ENCODE results near the gene LGALS12. TPM values are rescaled to one million over a fixed set of nuclear protein-coding genes. Genes with fewer than 3 reads are reported as not detected.
A peak's percentile ranks its signal among the peaks of the same experiment; 100 is the strongest.

LGALS12 gene
- total RNA-seq, 2 donors from 2014 or later = 0.78 to 11.2 TPM

GRCh38 chr11:63506876-63507275 is 992 bp downstream of the LGALS12 start:
- no peak for TF ChIP-seq CTCF (IDR thresholded peaks at IDR 0.05)
- no peak for TF ChIP-seq POLR2A (IDR thresholded peaks at IDR 0.05)
- WGBS, 2 donors = 80 to 88% methylated on average over 1 to 2 of the region's 2 CpGs
- intact Hi-C loops (cut with DNase I) = loop anchor here (10.0 kb wide), 1 partner anchor 128 kb away; no protein-coding TSS in a partner anchor
- Histone ChIP-seq H3K27ac (no peak overlapping the region), H3K27me3 (no peaks in the 10 kb centered on the region), H3K9me3 (no peaks in the 10 kb centered on the region), H3K4me3 (no peak overlapping the region), H3K36me3 (replicated peaks in 1 of 2; ENCODE audit: insufficient read depth in 1 of 2, low read depth in 2 of 2) (no peaks in the 10 kb centered on the region), H3K4me1 (peaks cover 50% of the 10 kb centered on the region)
- DNase-seq (peak in 1 of 4 donors; percentile 28), ATAC-seq (no peak)

DNA sequence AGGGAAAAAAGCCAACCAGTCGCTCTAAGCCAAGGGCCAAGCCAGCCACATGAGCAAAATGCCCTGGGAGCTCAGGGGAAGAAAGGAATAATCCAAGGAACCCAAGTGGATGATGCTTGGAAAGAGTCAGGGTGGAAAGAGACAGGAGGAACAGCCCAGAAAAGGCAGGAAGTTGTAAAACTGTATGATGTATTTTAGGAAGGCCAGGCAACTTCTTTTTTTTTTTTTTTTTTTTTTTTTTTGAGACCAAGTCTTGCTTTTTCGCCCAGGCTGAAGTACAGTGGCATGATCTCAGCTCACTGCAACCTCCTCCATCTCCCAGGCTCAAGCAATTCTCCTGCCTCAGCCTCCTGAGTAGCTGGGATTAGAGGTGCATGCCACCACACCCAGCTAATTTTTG is 1.6 kb downstream of the LGALS12 start:
- H3K27me3 ChIP-seq = no peaks in the 10 kb centered on the region
- H3K27ac ChIP-seq = no peak overlapping the region
- intact Hi-C loops (cut with DNase I) = loop anchor here (10.0 kb wide), 1 partner anchor 127 kb away; no protein-coding TSS in a partner anchor
- peaks cover 45% of the 10 kb centered on the region for H3K4me1 ChIP-seq
- ATAC-seq (no peak), DNase-seq (no peak)
- TF ChIP-seq POLR2A (IDR thresholded peaks at IDR 0.05) (no peak), CTCF (IDR thresholded peaks at IDR 0.05) (no peak)
- 78 to 79% methylated on average over 2 of the region's 2 CpGs for WGBS, 2 donors
- H3K36me3 ChIP-seq (replicated peaks in 1 of 2; ENCODE audit: insufficient read depth in 1 of 2, low read depth in 2 of 2) = no peaks in the 10 kb centered on the region
- H3K9me3 ChIP-seq = no peaks in the 10 kb centered on the region
- H3K4me3 ChIP-seq = no peak overlapping the region

- Histone ChIP-seq H3K4me1 (peaks cover 40% of the 10 kb centered on the region), H3K27ac (no peak overlapping the region), H3K9me3 (no peaks in the 10 kb centered on the region), H3K36me3 (replicated peaks in 1 of 2; ENCODE audit: insufficient read depth in 1 of 2, low read depth in 2 of 2) (no peaks in the 10 kb centered on the region), H3K27me3 (no peaks in the 10 kb centered on the region), H3K4me3 (no peak overlapping the region)
- intact Hi-C loops (cut with DNase I) = loop anchor here (10.0 kb wide), 1 partner anchor 127 kb away; no protein-coding TSS in a partner anchor
- WGBS, 2 donors = 50 to 65% methylated on average over 3 of the region's 3 CpGs
- TF ChIP-seq CTCF (IDR thresholded peaks at IDR 0.05) (peak; percentile 33 to 89 (median 75)), POLR2A (IDR thresholded peaks at IDR 0.05) (no peak)
- ATAC-seq (peak; percentile 85), DNase-seq (peak; percentile 79 to 84 (median 81))
Measured at GRCh38 chr11:63508009-63508408, 2.1 kb downstream of the LGALS12 start.

GRCh38 chr11:63508745-63509144 is 2.9 kb downstream of the LGALS12 start:
- Histone ChIP-seq H3K27ac (no peak overlapping the region), H3K36me3 (replicated peaks in 1 of 2; ENCODE audit: insufficient read depth in 1 of 2, low read depth in 2 of 2) (no peaks in the 10 kb centered on the region), H3K27me3 (no peaks in the 10 kb centered on the region), H3K4me1 (peaks cover 32% of the 10 kb centered on the region), H3K4me3 (no peak overlapping the region), H3K9me3 (no peaks in the 10 kb centered on the region)
- WGBS, 2 donors = 68 to 71% methylated on average over 10 to 12 of the region's 12 CpGs
- TF ChIP-seq POLR2A (IDR thresholded peaks at IDR 0.05) (no peak), CTCF (IDR thresholded peaks at IDR 0.05) (no peak)
- no peak for DNase-seq
- no peak for ATAC-seq
- intact Hi-C loops (cut with DNase I) = loop anchor here (10.0 kb wide), 1 partner anchor 126 kb away; no protein-coding TSS in a partner anchor
